ENCODE measurements around the gene LONRF3.
A peak's percentile ranks its signal among the peaks of the same experiment; 100 is the strongest.

- no peak for TF ChIP-seq CTCF (IDR thresholded peaks at IDR 0.05)
- no peak for TF ChIP-seq EZH2 (IDR thresholded peaks at IDR 0.05)
- peak; percentile 56 for TF ChIP-seq EZH2phosphoT487 (IDR thresholded peaks at IDR 0.05)
Measured at GRCh38 chrX:118976599-118977340, 2.4 kb downstream of the LONRF3 start.
